Liver (tissue), 3 donors: ENCODE results near the gene THOC5.

Source experiments
- EGR1 ChIP-seq, 2 donors: IDR thresholded peaks; 2 replicates each; pipeline ENCODE4 v1.6.1; 2016 to 2018; ENCODE audit warnings: antibody characterized with exemption in 2 of 2, low read depth in 2 of 2
- RAD21 ChIP-seq, 2 donors: IDR thresholded peaks; 2 replicates each; pipeline ENCODE4 v1.6.1; 2016; ENCODE audit warnings: antibody characterized with exemption in 2 of 2, mild to moderate bottlenecking in 2 of 2
- TF ChIP-seq, protein P1 (sequence below): fragments of 150-350 bp; IDR thresholded peaks from 2 replicates; pipeline ENCODE4 v1.5.1; 2017; ENCODE audit warnings: improper control_type of control experiment, low read depth, low read length; ENCODE audit not compliant: missing input control
- TF ChIP-seq, protein P2 (sequence below): IDR thresholded peaks from 2 replicates; pipeline ENCODE4 v1.6.1; 2016; ENCODE audit warnings: antibody characterized with exemption
- donor health status: healthy.
- donor health status: healthy.

DNA sequence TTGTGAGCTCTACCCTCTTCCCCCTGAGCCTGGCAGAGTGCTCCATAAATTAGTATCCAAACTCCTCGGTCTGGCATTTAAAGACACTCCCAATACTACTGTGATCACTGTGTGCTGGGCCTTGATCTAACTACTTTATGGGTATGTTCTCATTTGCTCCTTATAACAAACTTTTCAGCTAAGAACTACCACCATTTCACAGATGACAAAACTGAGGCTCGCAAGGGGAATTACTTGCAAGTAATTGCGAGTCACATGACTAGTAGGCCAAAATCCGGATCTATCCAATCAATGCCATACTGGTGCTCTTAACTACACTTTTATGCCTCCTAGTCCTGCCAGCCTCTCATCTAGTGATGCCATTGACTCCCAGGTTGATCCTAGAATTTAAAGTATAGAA, 3.6 kb downstream of the THOC5 start:
- TF ChIP-seq, protein P1, sequence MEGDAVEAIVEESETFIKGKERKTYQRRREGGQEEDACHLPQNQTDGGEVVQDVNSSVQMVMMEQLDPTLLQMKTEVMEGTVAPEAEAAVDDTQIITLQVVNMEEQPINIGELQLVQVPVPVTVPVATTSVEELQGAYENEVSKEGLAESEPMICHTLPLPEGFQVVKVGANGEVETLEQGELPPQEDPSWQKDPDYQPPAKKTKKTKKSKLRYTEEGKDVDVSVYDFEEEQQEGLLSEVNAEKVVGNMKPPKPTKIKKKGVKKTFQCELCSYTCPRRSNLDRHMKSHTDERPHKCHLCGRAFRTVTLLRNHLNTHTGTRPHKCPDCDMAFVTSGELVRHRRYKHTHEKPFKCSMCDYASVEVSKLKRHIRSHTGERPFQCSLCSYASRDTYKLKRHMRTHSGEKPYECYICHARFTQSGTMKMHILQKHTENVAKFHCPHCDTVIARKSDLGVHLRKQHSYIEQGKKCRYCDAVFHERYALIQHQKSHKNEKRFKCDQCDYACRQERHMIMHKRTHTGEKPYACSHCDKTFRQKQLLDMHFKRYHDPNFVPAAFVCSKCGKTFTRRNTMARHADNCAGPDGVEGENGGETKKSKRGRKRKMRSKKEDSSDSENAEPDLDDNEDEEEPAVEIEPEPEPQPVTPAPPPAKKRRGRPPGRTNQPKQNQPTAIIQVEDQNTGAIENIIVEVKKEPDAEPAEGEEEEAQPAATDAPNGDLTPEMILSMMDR, result no peak
- TF ChIP-seq, protein P2, sequence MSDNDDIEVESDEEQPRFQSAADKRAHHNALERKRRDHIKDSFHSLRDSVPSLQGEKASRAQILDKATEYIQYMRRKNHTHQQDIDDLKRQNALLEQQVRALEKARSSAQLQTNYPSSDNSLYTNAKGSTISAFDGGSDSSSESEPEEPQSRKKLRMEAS, result no peak
- TF ChIP-seq RAD21 (IDR thresholded peaks at IDR 0.05), result no peak
- no peak for TF ChIP-seq EGR1 (IDR thresholded peaks at IDR 0.05; ENCODE audit: low read depth in 2 of 2)
